ENCODE data around the gene ZNF595. TPM values are rescaled to one million over a fixed set of nuclear protein-coding genes. Genes with fewer than 3 reads are reported as not detected.
"Not testable (repeated sequence)": the region's sequence is repeated elsewhere in the genome, so short reads cannot be mapped to it uniquely, and the experiment has no call there.

The ZNF595 gene
- total and polyA plus RNA-seq, 8 donors = 6.3 to 14.7 (median 11.3) TPM

DNA sequence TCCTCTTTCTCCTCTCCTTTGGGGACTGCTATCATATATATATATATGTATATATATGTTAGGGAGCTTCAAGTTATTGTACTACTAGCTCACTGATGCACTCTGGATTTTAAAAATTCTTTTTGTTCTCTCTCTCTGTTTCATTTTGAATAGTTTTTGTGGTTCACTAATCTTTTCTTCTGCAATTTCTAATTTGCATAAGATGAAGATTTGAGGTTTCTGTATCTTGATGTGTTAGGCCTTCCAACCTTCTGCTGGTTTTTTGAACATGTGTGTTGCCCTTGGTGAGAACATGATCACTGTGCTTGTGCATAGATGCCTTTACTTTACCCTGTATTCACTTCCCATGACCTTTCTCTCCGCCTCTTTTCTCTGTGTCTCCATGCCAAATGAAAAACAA, 63.4 kb downstream of the ZNF595 start:
- H3K9me3 ChIP-seq = no peaks in the 10 kb centered on the region
- H3K4me1 ChIP-seq = no peaks in the 10 kb centered on the region
- 75 to 90% methylated on average over 1 of the region's 1 CpG for WGBS, 2 donors
- TF ChIP-seq, protein P1, sequence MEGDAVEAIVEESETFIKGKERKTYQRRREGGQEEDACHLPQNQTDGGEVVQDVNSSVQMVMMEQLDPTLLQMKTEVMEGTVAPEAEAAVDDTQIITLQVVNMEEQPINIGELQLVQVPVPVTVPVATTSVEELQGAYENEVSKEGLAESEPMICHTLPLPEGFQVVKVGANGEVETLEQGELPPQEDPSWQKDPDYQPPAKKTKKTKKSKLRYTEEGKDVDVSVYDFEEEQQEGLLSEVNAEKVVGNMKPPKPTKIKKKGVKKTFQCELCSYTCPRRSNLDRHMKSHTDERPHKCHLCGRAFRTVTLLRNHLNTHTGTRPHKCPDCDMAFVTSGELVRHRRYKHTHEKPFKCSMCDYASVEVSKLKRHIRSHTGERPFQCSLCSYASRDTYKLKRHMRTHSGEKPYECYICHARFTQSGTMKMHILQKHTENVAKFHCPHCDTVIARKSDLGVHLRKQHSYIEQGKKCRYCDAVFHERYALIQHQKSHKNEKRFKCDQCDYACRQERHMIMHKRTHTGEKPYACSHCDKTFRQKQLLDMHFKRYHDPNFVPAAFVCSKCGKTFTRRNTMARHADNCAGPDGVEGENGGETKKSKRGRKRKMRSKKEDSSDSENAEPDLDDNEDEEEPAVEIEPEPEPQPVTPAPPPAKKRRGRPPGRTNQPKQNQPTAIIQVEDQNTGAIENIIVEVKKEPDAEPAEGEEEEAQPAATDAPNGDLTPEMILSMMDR (IDR thresholded peaks at IDR 0.05) = no peak
- no peaks in the 10 kb centered on the region for H3K27me3 ChIP-seq
- FAIRE-seq (no peak), DNase-seq (no peak), ATAC-seq (no peak)
- H3K27ac ChIP-seq = no peak overlapping the region
- intact Hi-C loops (cut with DNase I) = no loop called here
- H3K36me3 ChIP-seq = no peaks in the 10 kb centered on the region
- no peak overlapping the region for H3K4me3 ChIP-seq

DNA sequence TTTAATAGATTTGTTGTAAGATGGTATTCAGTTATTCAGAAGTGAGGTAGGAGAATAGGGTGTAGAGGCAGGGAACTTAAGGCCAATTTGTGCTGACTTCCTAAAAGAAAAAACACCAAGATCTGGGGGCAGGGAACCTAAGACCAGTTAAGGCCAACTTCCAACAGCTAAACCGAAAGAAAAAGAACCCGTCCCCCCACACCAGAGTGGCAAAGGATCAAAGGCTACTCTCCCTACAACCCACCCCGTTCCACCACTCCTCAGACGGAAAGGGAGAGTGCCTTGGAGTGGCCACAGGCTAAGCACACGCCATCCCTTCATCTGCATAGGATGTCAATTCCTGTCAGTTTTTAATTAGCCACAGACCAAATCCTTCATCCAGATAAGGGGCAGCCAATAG, 67.5 kb downstream of the ZNF595 start:
- H3K9me3 ChIP-seq = no peaks in the 10 kb centered on the region
- no peaks in the 10 kb centered on the region for H3K36me3 ChIP-seq
- intact Hi-C loops (cut with DNase I) = no loop called here
- 59 to 61% methylated on average over 5 of the region's 5 CpGs for WGBS, 2 donors
- DNase-seq (no peak), ATAC-seq (no peak), FAIRE-seq (no peak)
- no peak overlapping the region for H3K27ac ChIP-seq
- no peaks in the 10 kb centered on the region for H3K4me1 ChIP-seq
- H3K27me3 ChIP-seq = no peaks in the 10 kb centered on the region
- TF ChIP-seq, protein P1 (IDR thresholded peaks at IDR 0.05) = no peak
- H3K4me3 ChIP-seq = no peak overlapping the region

DNA sequence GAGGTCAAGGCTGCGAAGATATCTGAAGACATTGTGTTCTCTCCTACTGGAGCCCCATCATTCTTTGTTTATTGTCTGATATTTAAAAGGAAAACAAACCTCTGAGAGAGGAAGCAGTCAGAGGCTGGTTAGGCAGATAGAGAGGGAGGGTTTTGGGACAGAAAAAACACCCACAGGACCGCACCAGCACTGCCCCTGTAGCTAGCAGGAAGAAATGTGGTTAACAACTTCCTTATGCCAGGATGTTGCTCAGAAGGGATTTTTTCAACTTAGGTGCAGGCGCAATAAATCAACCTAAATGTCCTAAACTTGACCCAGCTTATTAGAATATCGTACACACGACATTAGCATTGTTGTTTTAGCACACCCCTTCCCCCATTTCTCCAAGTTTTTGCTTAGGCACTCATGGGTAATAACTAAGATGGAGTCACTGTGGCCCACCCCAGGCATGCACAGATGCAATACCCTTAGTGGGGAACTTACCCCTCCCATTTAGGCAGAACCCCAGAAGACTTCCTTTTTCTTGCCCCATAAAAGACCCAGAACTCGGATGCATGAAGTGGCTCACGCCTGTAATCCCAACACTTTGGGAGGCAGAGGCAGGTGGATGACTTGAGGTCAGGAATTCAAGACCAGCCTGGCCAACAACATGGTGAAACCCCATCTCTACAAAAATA, 68.4 kb downstream of the ZNF595 start:
- intact Hi-C loops (cut with DNase I) = no loop called here
- H3K27me3 ChIP-seq = no peaks in the 10 kb centered on the region
- WGBS, 2 donors = 77 to 79% methylated on average over 7 of the region's 7 CpGs
- TF ChIP-seq, protein P1 (IDR thresholded peaks at IDR 0.05) = no peak
- no peak for FAIRE-seq
- ATAC-seq = no peak
- no peak overlapping the region for H3K27ac ChIP-seq
- H3K4me3 ChIP-seq = no peak overlapping the region
- H3K4me1 ChIP-seq = peaks cover 0 to 5% (median 0%) of the 10 kb centered on the region in 3 donors
- no peaks in the 10 kb centered on the region for H3K9me3 ChIP-seq
- no peaks in the 10 kb centered on the region for H3K36me3 ChIP-seq
- DNase-seq = no peak

DNA sequence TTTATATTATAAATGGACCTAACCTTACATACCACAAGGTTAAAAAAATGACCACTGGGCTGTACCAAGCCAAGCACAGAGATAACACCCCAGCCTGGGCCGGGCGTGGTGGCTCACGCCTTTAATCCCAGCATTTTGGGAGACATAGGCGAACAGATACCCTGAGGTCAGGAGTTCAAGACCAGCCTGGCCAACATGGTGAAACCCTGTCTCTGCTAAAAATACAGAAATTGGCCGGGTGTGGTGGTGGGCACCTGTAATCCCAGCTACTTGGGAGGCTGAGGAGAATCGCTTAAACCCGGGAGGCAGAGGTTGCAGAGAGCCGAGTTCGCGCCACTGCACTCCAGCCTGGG, 70.8 kb downstream of the ZNF595 start:
- DNase-seq; H3K4me1 ChIP-seq; FAIRE-seq; ATAC-seq; H3K27me3 ChIP-seq; intact Hi-C loops (cut with DNase I); H3K36me3 ChIP-seq; H3K9me3 ChIP-seq: not testable (repeated sequence)
- Histone ChIP-seq H3K27ac (peak overlapping the region; percentile 77 to 90 (median 84)), H3K4me3 (peak overlapping the region; percentile 70 to 98 (median 88))
- 43 to 44% methylated on average over 10 of the region's 10 CpGs for WGBS, 2 donors

DNA sequence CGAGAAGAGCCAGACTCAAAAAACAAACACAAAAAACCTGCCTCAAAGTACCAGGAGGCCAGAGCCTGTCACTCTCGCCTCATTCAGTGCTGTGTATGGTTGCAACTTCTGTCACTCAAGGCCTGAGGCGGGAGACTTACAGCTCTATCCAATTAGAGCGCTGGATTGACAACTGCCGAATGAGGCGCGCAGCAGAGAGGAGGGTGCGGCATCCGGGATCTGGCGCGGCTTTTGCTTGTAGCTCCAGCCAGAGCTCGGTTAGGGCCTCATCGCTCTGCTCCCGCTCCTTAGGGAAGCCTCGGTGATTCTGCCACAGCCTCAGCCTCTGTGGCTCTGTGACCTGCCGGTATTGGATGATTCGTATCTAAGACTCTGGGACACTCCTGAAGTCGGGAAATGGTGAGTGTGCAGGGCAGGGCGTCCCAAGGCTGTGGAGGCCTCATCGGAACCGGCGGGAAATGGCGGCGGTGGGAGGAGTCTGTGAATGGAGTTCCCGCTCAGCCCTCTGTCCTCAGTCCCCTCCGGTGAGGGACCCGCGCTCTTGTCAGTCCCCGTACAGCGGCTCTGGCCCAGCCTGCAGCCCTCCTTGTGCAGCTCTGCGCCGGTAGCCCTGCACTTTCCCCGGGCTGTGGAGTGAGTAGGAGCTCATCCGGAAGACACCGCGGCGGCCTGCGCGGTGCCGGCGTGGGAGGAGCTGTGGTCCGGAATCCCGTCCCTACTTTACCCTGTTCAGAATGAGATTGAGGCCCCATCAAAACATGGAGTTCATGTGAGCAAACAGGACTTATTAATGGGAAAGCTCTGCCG, 71.4 kb downstream of the ZNF595 start, which contains the start of gene ZNF718:
ZNF718 (plus strand) TSS at position 227 of the 807 bp plus-strand sequence; CDS start at position 397, 170 bp downstream.
- Histone ChIP-seq H3K36me3 (no peaks in the 10 kb centered on the region), H3K9me3 (no peaks in the 10 kb centered on the region), H3K4me1 (peaks cover 0 to 5% (median 0%) of the 10 kb centered on the region in 3 donors), H3K4me3 (peak within 1 kb of the TSS; percentile 70 to 98 (median 88)), H3K27ac (peak within 1 kb of the TSS; percentile 77 to 90 (median 84)), H3K27me3 (no peaks in the 10 kb centered on the region)
- intact Hi-C loops (cut with DNase I) = no loop called here
- TF ChIP-seq, protein P1 (IDR thresholded peaks at IDR 0.05) = no peak
- 0 to 1% methylated on average over 44 of the region's 44 CpGs for WGBS, 2 donors
- FAIRE-seq (peak; percentile 63), ATAC-seq (peak; percentile 94 to 98 (median 96)), DNase-seq (peak; percentile 88 to 97 (median 93))

Measured in pancreas (tissue), 10 donors.